ENCODE measurements around the gene KIF4A.

- TF ChIP-seq EP300 (IDR thresholded peaks at IDR 0.05; ENCODE audit: borderline replicate concordance) (no peak), RAD21 (IDR thresholded peaks at IDR 0.05; ENCODE audit: low read depth) (no peak), REST (IDR thresholded peaks at IDR 0.05; ENCODE audit: low read depth) (no peak), NFIC (IDR thresholded peaks at IDR 0.05) (no peak), YY1 (IDR thresholded peaks at IDR 0.05; ENCODE audit: low read depth) (no peak), TEAD4 (IDR thresholded peaks at IDR 0.05) (no peak), CREB1 (IDR thresholded peaks at IDR 0.05; ENCODE audit: low read depth) (no peak), ZBTB7A (IDR thresholded peaks at IDR 0.05; ENCODE audit: low read depth) (no peak), CEBPB (IDR thresholded peaks at IDR 0.05) (no peak), TAF1 (IDR thresholded peaks at IDR 0.05; ENCODE audit: low read depth) (no peak)
- TF ChIP-seq, protein P1, sequence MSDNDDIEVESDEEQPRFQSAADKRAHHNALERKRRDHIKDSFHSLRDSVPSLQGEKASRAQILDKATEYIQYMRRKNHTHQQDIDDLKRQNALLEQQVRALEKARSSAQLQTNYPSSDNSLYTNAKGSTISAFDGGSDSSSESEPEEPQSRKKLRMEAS (IDR thresholded peaks at IDR 0.05) = no peak
These were observed 171.1 kb downstream of the KIF4A start for GRCh38 chrX:70461026-70461425.

All from Ishikawa (cell line).